SJCRH30 (cell line): ENCODE measurements around the gene DAPK2. TPM values are rescaled to one million over a fixed set of nuclear protein-coding genes. Genes with fewer than 3 reads are reported as not detected.
"Not testable (repeated sequence)": the region's sequence is repeated elsewhere in the genome, so short reads cannot be mapped to it uniquely, and the experiment has no call there.

Experiments used
- DNase-seq, 2 experiments: peaks; one replicate each; pipeline ENCODE4 v3.0.0-alpha.2; 2015 to 2020
- H3K27ac ChIP-seq: fragments of 250-450 bp; sonication (Bioruptor Pico); 2 replicates; pipeline ENCODE4 v1.5.1; 2020; ENCODE audit warnings: mild to moderate bottlenecking, moderate library complexity
- H3K27me3 ChIP-seq: fragments of 250-450 bp; sonication (Bioruptor Pico); 2 replicates; pipeline ENCODE4 v1.5.1; 2020; ENCODE audit warnings: mild to moderate bottlenecking, moderate library complexity
- H3K36me3 ChIP-seq: fragments of 250-450 bp; sonication (Bioruptor Pico); 2 replicates; pipeline ENCODE4 v1.5.1; 2020; ENCODE audit warnings: mild to moderate bottlenecking, moderate library complexity
- H3K4me1 ChIP-seq: fragments of 250-450 bp; sonication (Bioruptor Pico); 2 replicates; pipeline ENCODE4 v1.5.1; 2020; ENCODE audit warnings: mild to moderate bottlenecking, moderate library complexity
- H3K4me3 ChIP-seq: fragments of 250-450 bp; sonication (Bioruptor Pico); 2 replicates; pipeline ENCODE4 v1.5.1; 2020; ENCODE audit warnings: mild to moderate bottlenecking, moderate library complexity
- H3K9me3 ChIP-seq: fragments of 250-450 bp; sonication (Bioruptor Pico); replicated peaks from 2 replicates; pipeline ENCODE4 v1.5.1; 2020; ENCODE audit warnings: mild to moderate bottlenecking, moderate library complexity
- total RNA-seq: library from RNA; depleted of rRNA; stranded (reverse); fragments of >200 nt; shearing (Covaris generic); gene quantifications from 2 replicates; pipeline ENCODE4 v1.2.3, GENCODE V29; 2014

The DAPK2 gene
- total RNA-seq, 1 experiment from 2014 or later = 0.85 TPM

GRCh38 chr15:64070106-64070505 lies 23.8 kb upstream of the DAPK2 start:
- H3K9me3 ChIP-seq = no peaks in the 10 kb centered on the region
- peaks cover 13% of the 10 kb centered on the region for H3K36me3 ChIP-seq
- H3K4me1 ChIP-seq = 0 out of 2 replicates have a peak, but pooled peaks cover 2% of the 10 kb centered on the region
- no peak for DNase-seq
- no peak overlapping the region for H3K4me3 ChIP-seq
- H3K27ac ChIP-seq = no peak overlapping the region
- no peaks in the 10 kb centered on the region for H3K27me3 ChIP-seq

- peaks cover 11% of the 10 kb centered on the region for H3K36me3 ChIP-seq
- no peaks in the 10 kb centered on the region for H3K27me3 ChIP-seq
- H3K4me3 ChIP-seq = no peak overlapping the region
- H3K27ac ChIP-seq = no peak overlapping the region
- no peak for DNase-seq
- no peaks in the 10 kb centered on the region for H3K9me3 ChIP-seq
- H3K4me1 ChIP-seq = 0 out of 2 replicates have a peak, but pooled peaks cover 2% of the 10 kb centered on the region
These were observed 21.8 kb upstream of the DAPK2 start for GRCh38 chr15:64068133-64068532.

- no peaks in the 10 kb centered on the region for H3K9me3 ChIP-seq
- H3K27me3 ChIP-seq = no peaks in the 10 kb centered on the region
- H3K4me3 ChIP-seq = no peak overlapping the region
- peaks cover 7% of the 10 kb centered on the region for H3K36me3 ChIP-seq
- H3K4me1 ChIP-seq = 0 out of 2 replicates have a peak, but pooled peaks cover 2% of the 10 kb centered on the region
- DNase-seq = peak; percentile 69 to 90
- no peak overlapping the region for H3K27ac ChIP-seq
These were observed 21.3 kb upstream of the DAPK2 start for GRCh38 chr15:64067564-64068030.

GRCh38 chr15:64066451-64066850 lies 20.2 kb upstream of the DAPK2 start:
- Histone ChIP-seq H3K27me3 (no peaks in the 10 kb centered on the region), H3K4me3 (no peak overlapping the region), H3K4me1 (0 out of 2 replicates have a peak, but pooled peaks cover 2% of the 10 kb centered on the region), H3K27ac (no peak overlapping the region), H3K9me3 (no peaks in the 10 kb centered on the region), H3K36me3 (peaks cover 2% of the 10 kb centered on the region)
- no peak for DNase-seq

GRCh38 chr15:64060716-64061115 lies 14.4 kb upstream of the DAPK2 start:
- no peaks in the 10 kb centered on the region for H3K27me3 ChIP-seq
- no peak for DNase-seq

GRCh38 chr15:64059104-64059503 lies 12.8 kb upstream of the DAPK2 start:
- not testable (repeated sequence) for H3K36me3 ChIP-seq, DNase-seq, H3K27me3 ChIP-seq, H3K27ac ChIP-seq, H3K4me3 ChIP-seq, H3K9me3 ChIP-seq, H3K4me1 ChIP-seq

More at GRCh38 chr15:64060716-64061115, 14.4 kb upstream of the DAPK2 start:
- Histone ChIP-seq H3K9me3 (no peaks in the 10 kb centered on the region), H3K4me3 (no peak overlapping the region), H3K4me1 (no peaks in the 10 kb centered on the region), H3K27ac (no peak overlapping the region), H3K36me3 (no peaks in the 10 kb centered on the region)

- Histone ChIP-seq H3K9me3 (no peaks in the 10 kb centered on the region), H3K36me3 (no peaks in the 10 kb centered on the region), H3K27ac (no peak overlapping the region), H3K4me1 (no peaks in the 10 kb centered on the region), H3K27me3 (no peaks in the 10 kb centered on the region), H3K4me3 (no peak overlapping the region)
- no peak for DNase-seq
These were observed 12.0 kb upstream of the DAPK2 start for GRCh38 chr15:64058279-64058678.

DNA sequence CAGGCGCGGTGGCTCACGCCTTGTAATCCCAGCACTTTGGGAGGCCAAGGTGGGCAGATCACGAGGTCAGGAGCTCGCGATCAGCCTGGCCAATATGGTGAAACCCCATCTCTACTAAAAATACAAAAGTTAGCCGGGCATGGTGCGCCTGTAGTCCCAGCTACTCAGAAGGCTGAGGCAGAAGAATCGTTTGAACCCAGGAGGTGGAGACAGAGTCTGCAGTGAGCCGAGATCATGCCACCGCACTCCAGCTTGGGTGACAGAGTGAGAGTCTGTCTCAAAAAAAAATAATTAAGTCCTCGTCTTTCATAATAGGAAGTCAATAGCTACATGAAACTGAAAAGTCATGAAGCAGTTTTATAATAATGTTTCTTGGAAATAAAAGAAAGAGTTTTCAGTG lies 7.4 kb upstream of the DAPK2 start:
- not testable (repeated sequence) for H3K27ac ChIP-seq, H3K4me3 ChIP-seq, DNase-seq, H3K4me1 ChIP-seq, H3K27me3 ChIP-seq, H3K36me3 ChIP-seq, H3K9me3 ChIP-seq

DNA sequence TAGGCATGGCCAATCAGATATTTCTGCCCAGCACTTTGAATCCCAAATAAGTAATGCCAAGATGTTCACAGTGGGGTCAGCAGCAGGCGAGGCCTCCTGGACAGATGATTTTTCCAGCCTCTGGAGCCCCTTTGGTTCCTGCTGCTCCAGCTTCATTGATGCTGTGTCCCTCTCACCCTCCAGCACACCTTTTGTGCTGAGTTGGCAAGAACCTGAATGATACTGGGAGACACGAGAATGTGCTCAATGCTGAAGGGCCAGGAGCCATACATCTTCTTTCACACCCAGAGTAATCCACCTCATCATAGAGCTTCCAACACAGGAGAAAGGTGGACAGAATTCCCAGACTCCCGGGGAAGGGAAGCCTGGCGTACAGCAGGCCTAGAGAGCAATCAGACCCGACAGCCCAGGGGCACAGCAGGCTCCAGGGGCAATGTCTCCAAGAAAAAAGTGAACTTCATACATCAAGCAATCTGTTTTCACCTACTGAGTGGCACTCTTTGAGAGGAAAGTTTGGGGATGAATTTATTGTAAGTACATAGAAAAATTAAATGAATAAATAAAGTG lies 6.7 kb upstream of the DAPK2 start:
- Histone ChIP-seq H3K4me1 (peaks cover 3% of the 10 kb centered on the region; the same call in 1 of the 2 replicates), H3K9me3 (no peaks in the 10 kb centered on the region), H3K27me3 (no peaks in the 10 kb centered on the region), H3K36me3 (no peaks in the 10 kb centered on the region), H3K4me3 (no peak overlapping the region), H3K27ac (no peak overlapping the region)
- no peak for DNase-seq

GRCh38 chr15:64051407-64052259 lies 5.3 kb upstream of the DAPK2 start:
- no peaks in the 10 kb centered on the region for H3K9me3 ChIP-seq
- no peak overlapping the region for H3K27ac ChIP-seq
- no peaks in the 10 kb centered on the region for H3K27me3 ChIP-seq
- H3K4me1 ChIP-seq = peaks cover 6% of the 10 kb centered on the region; the same call in 1 of the 2 replicates
- no peak overlapping the region for H3K4me3 ChIP-seq
- no peaks in the 10 kb centered on the region for H3K36me3 ChIP-seq
- no peak for DNase-seq

- Histone ChIP-seq H3K36me3 (no peaks in the 10 kb centered on the region), H3K4me3 (no peak overlapping the region), H3K4me1 (peaks cover 8% of the 10 kb centered on the region; the same call in 1 of the 2 replicates), H3K9me3 (no peaks in the 10 kb centered on the region), H3K27ac (no peak overlapping the region), H3K27me3 (no peaks in the 10 kb centered on the region)
- DNase-seq = no peak
These were observed 4.8 kb upstream of the DAPK2 start for GRCh38 chr15:64051093-64051402.

DNA sequence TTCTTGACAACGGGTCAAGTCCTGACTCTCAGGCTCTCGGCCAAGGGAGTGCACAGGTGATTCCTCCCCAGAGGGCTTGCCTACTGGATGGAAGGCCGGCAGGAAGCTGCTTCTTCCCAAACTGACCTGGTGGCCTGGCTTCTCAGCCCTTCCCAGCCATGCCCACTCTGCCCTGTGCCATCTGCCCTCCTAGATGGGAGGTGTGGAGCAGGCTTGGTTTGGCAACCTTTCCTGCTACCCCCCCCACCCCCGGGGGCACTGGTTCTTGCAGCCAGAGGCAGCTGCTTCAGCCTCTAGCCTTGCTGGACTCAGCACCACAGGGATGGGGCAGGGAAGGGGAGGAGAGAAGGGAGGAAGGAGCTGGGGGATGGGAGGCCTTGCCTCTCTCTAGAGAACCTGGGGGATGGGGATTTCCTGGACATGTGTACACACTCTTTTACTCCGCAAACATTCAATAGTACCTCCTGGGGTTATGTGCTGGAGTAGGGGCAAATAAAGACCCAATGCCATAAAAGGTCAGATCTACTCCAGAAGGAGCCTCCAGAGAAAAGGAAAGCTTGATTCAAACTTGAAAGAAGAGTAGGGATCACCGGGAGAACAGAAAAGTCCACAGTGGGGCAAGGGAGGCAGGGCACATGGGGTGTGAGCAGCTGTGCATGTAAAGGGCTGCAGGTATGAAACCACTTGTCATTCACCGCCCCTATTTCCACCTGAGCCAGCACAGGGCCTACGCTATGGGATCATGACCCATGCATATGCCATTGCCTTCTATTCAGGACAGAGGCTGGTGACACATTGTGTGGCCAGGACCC lies 4.2 kb upstream of the DAPK2 start:
- H3K27me3 ChIP-seq = no peaks in the 10 kb centered on the region
- no peaks in the 10 kb centered on the region for H3K9me3 ChIP-seq
- H3K36me3 ChIP-seq = no peaks in the 10 kb centered on the region
- no peak overlapping the region for H3K4me3 ChIP-seq
- peaks cover 8% of the 10 kb centered on the region; the same call in 1 of the 2 replicates for H3K4me1 ChIP-seq
- DNase-seq = no peak
- no peak overlapping the region for H3K27ac ChIP-seq

GRCh38 chr15:64048781-64049460 lies 2.6 kb upstream of the DAPK2 start:
- no peaks in the 10 kb centered on the region for H3K27me3 ChIP-seq
- H3K4me3 ChIP-seq = no peak overlapping the region
- no peaks in the 10 kb centered on the region for H3K9me3 ChIP-seq
- peaks cover 8% of the 10 kb centered on the region; the same call in 1 of the 2 replicates for H3K4me1 ChIP-seq
- H3K36me3 ChIP-seq = no peaks in the 10 kb centered on the region
- no peak overlapping the region for H3K27ac ChIP-seq
- no peak for DNase-seq

DNA sequence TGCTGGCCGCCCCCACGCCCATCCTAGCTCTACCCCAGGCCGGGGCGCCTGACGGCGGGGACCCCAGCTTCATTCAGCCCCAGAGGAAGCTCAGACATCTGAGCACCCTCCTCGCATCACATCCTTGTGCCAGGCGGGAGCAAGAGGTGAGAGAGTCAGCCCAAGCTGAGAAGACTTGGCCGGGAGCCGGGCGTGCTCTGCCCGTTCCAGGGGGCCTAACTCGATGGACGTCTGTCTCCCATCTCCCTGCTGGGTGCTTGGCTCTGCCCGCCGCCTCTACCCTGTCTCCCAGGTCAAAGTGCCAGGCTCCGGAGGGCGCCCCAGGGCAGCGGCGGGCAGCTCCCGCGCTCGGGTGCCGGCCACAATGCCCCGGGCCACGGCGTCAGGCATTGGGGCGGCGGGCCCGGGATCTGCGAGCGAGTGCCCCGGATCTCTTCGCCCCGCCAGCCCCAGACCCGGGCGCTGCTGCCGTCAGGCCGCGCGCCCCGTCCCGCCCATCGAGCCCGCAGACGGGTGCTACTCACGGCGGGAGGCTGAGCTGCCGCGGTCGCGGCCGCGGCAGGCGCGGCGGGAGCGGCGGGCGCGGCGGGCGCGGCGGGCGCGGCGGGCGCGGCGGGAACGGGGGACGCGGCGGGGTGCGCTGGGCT lies 388 bp downstream of the DAPK2 start:
- Histone ChIP-seq H3K4me1 (peaks cover 5% of the 10 kb centered on the region; the same call in 1 of the 2 replicates), H3K27me3 (no peaks in the 10 kb centered on the region), H3K27ac (no peak overlapping the region), H3K9me3 (no peaks in the 10 kb centered on the region), H3K4me3 (peak overlapping the region; percentile 50), H3K36me3 (no peaks in the 10 kb centered on the region)
- no peak for DNase-seq
